IMR-90 (cell line): Measurements from ENCODE around the gene SHOX. TPM values are rescaled to one million over a fixed set of nuclear protein-coding genes. Genes with fewer than 3 reads are reported as not detected.
"Not testable (repeated sequence)": the region's sequence is repeated elsewhere in the genome, so short reads cannot be mapped to it uniquely, and the experiment has no call there.

Source experiments
- ATAC-seq: fragments of 200-7000 bp; cut with Tn5 transposase; 2 replicates; pipeline ENCODE4 v1.9.1; 2020; ENCODE audit warnings: low read depth, mild to moderate bottlenecking, moderate library complexity
- BruUV-seq: library from RNA; stranded (reverse); fragments of 400-500 nt; replicated peaks from 2 replicates; lab custom pipeline; 2021; lab: Mats Ljungman, UMichigan
- CTCF ChIA-PET: fragments of 300-600 bp; formaldehyde crosslinking; extraction: SDS; loops from one replicate; lab custom pipeline; 2021; ENCODE audit warnings: antibody characterized with exemption; lab: Yijun Ruan, JAX
- POLR2A ChIA-PET: fragments of 300-600 bp; sonication (Branson Sonifier 250); formaldehyde crosslinking; loops from one replicate; lab custom pipeline; 2022; ENCODE audit warnings: antibody characterized with exemption; ENCODE audit not compliant: unreplicated experiment; lab: Charles Lee
- DNase-seq: peaks from one replicate; pipeline ENCODE4 v3.0.0; 2013
- H2AFZ ChIP-seq: replicated peaks from 2 replicates; pipeline ENCODE3; 2013; ENCODE audit warnings: low read length, mild to moderate bottlenecking; ENCODE audit not compliant: poor library complexity
- H2AK5ac ChIP-seq: 2 replicates; pipeline ENCODE4 v1.6.1; 2013; ENCODE audit warnings: low read depth, low read length, inconsistent platforms
- H2AK9ac ChIP-seq: replicated peaks from 2 replicates; pipeline ENCODE3; 2013; ENCODE audit warnings: mild to moderate bottlenecking, low read depth, low read length, moderate library complexity; ENCODE audit not compliant: poor library complexity
- H2BK120ac ChIP-seq: 2 replicates; pipeline ENCODE4 v1.6.1; 2013; ENCODE audit warnings: low read depth, low read length, inconsistent platforms
- H2BK15ac ChIP-seq: 3 replicates; pipeline ENCODE4 v1.6.1; 2013; ENCODE audit warnings: low read depth, low read length, inconsistent platforms
- H2BK20ac ChIP-seq: 2 replicates; pipeline ENCODE4 v1.6.1; 2013; ENCODE audit warnings: low read depth, mild to moderate bottlenecking, inconsistent platforms, low read length, moderate library complexity
- H2BK5ac ChIP-seq: 2 replicates; pipeline ENCODE4 v1.6.1; 2013; ENCODE audit warnings: mild to moderate bottlenecking, low read depth, low read length, inconsistent platforms; ENCODE audit not compliant: poor library complexity, severe bottlenecking
- H3K14ac ChIP-seq: replicated peaks from 2 replicates; pipeline ENCODE4 v1.6.1; 2013; ENCODE audit warnings: low read depth, low read length, inconsistent platforms
- H3K18ac ChIP-seq: 2 replicates; pipeline ENCODE4 v1.6.1; 2013; ENCODE audit warnings: low read depth, low read length, control low read depth
- H3K23ac ChIP-seq: 2 replicates; pipeline ENCODE4 v1.6.1; 2013; ENCODE audit warnings: low read depth, low read length, inconsistent platforms
- H3K27ac ChIP-seq: 2 replicates; pipeline ENCODE4 v1.5.1; 2013; ENCODE audit warnings: mild to moderate bottlenecking, control low read depth, low read length; ENCODE audit not compliant: insufficient read depth
- H3K27me3 ChIP-seq: 2 replicates; pipeline ENCODE4 v1.6.1; 2013; ENCODE audit warnings: low read length; ENCODE audit not compliant: control insufficient read depth, insufficient read depth
- H3K36me3 ChIP-seq: 2 replicates; pipeline ENCODE4 v1.6.1; 2013; ENCODE audit warnings: low read length, mixed read lengths; ENCODE audit not compliant: control insufficient read depth, insufficient read depth
- H3K4ac ChIP-seq: 2 replicates; pipeline ENCODE4 v1.6.1; 2013; ENCODE audit warnings: low read depth, low read length, inconsistent platforms
- H3K4me1 ChIP-seq: 2 replicates; pipeline ENCODE4 v1.6.1; 2013; ENCODE audit warnings: low read length, mixed read lengths; ENCODE audit not compliant: control insufficient read depth, insufficient read depth
- H3K4me2 ChIP-seq: 2 replicates; pipeline ENCODE4 v1.6.1; 2013; ENCODE audit warnings: low read depth, mild to moderate bottlenecking, control low read depth, low read length, moderate library complexity
- H3K4me3 ChIP-seq: 2 replicates; pipeline ENCODE4 v1.5.1; 2013; ENCODE audit warnings: low read depth, mild to moderate bottlenecking, control low read depth, low read length, moderate library complexity; ENCODE audit not compliant: insufficient read depth
- H3K56ac ChIP-seq: 2 replicates; pipeline ENCODE4 v1.6.1; 2013; ENCODE audit warnings: low read length, inconsistent platforms; ENCODE audit not compliant: insufficient read depth; ENCODE audit errors: extremely low read depth
- H3K79me1 ChIP-seq, 2 experiments: 2 replicates each; pipeline ENCODE4 v1.6.1; 2013; ENCODE audit warnings: low read length in 2 of 2, inconsistent platforms in 1 of 2, low read depth in 1 of 2
- H3K9ac ChIP-seq: 2 replicates; pipeline ENCODE4 v1.6.1; 2013; ENCODE audit warnings: low read depth, low read length, control low read depth
- H3K9me1 ChIP-seq: 2 replicates; pipeline ENCODE4 v1.6.1; 2013; ENCODE audit warnings: low read length, inconsistent platforms; ENCODE audit not compliant: insufficient read depth
- H3K9me3 ChIP-seq: 2 replicates; pipeline ENCODE4 v1.6.1; 2013; ENCODE audit warnings: low read length; ENCODE audit not compliant: control insufficient read depth, insufficient read depth
- H4K20me1 ChIP-seq: 2 replicates; pipeline ENCODE4 v1.6.1; 2013; ENCODE audit warnings: low read length, inconsistent platforms; ENCODE audit not compliant: insufficient read depth
- H4K5ac ChIP-seq: 2 replicates; pipeline ENCODE4 v1.6.1; 2013; ENCODE audit warnings: mild to moderate bottlenecking, low read depth, low read length, control low read depth
- H4K8ac ChIP-seq, 2 experiments: 2 replicates each; pipeline ENCODE4 v1.6.1; 2013; ENCODE audit warnings: low read depth in 2 of 2, low read length in 2 of 2, control low read depth in 1 of 2, inconsistent platforms in 1 of 2
- H4K91ac ChIP-seq: 2 replicates; pipeline ENCODE4 v1.6.1; 2013; ENCODE audit warnings: low read depth, low read length, inconsistent platforms; ENCODE audit not compliant: insufficient read depth
- ELK1 ChIP-seq: fragments of 150-350 bp; IDR thresholded peaks from 2 replicates; pipeline ENCODE4 v1.6.1; 2016; ENCODE audit warnings: low read depth, mild to moderate bottlenecking, low read length, moderate library complexity, borderline replicate concordance
- MXI1 ChIP-seq: IDR thresholded peaks from 2 replicates; pipeline ENCODE4 v1.6.1; 2012; ENCODE audit warnings: low read depth, mild to moderate bottlenecking, low read length, moderate library complexity, borderline replicate concordance
- NFE2L2 ChIP-seq: fragments of 150-350 bp; IDR thresholded peaks from 2 replicates; pipeline ENCODE4 v1.6.1; 2016; ENCODE audit warnings: low read depth, mild to moderate bottlenecking, low read length
- RAD21 ChIP-seq: IDR thresholded peaks from 2 replicates; pipeline ENCODE4 v1.6.1; 2012; ENCODE audit warnings: low read length, improper control_type of control experiment
- SMC3 ChIP-seq: fragments of 150-350 bp; IDR thresholded peaks from 2 replicates; pipeline ENCODE4 v1.6.1; 2016; ENCODE audit warnings: low read depth, mild to moderate bottlenecking, antibody characterized with exemption, low read length, moderate library complexity
- WGBS, 2 experiments: methylation state at CpG; one replicate each; pipeline versions ENCODE4 v1.1.5 to v1.1.7; 2013; ENCODE audit warnings: missing lambda C conversion rate in 2 of 2; ENCODE audit not compliant: insufficient read length in 1 of 2; ENCODE audit errors: extremely low coverage in 2 of 2; 5-methylcytosine and 5-hydroxymethylcytosine counted together
- dilution Hi-C: fragments of 300-500 bp; cut with HindIII; formaldehyde crosslinking; loops from one replicate; pipeline ENCODE4 v1.14.3; 2018; ENCODE audit warnings: low sequenced_read_pairs; ENCODE audit not compliant: unreplicated experiment
- in situ Hi-C: fragments of 300-500 bp; cut with MboI; formaldehyde crosslinking; loops from 3 replicates; pipeline ENCODE4 v1.14.3; 2019; ENCODE audit warnings: low sequenced_read_pairs, inconsistent platforms, mixed read lengths
- intact Hi-C: fragments of 100-400 bp; cut with micrococcal nuclease; formaldehyde crosslinking; loops from 2 replicates; pipeline ENCODE4 v1.10.0; 2022
- polyA plus RNA-seq, 3 experiments: library from polyadenylated mRNA; depleted of rRNA; stranded (reverse); fragments of >200 nt; gene quantifications; 2 replicates each; pipeline ENCODE4 v1.2.3, GENCODE V29; 2012; ENCODE audit warnings: low replicate concordance in 1 of 3
- total RNA-seq: library from RNA; depleted of rRNA; stranded (reverse); fragments of >200 nt; gene quantifications from 2 replicates; pipeline ENCODE4 v1.2.3, GENCODE V29; 2012

SHOX gene
- total and polyA plus RNA-seq, 2 of the 4 experiments (the other 2 are of a cell fraction) = not detected

DNA sequence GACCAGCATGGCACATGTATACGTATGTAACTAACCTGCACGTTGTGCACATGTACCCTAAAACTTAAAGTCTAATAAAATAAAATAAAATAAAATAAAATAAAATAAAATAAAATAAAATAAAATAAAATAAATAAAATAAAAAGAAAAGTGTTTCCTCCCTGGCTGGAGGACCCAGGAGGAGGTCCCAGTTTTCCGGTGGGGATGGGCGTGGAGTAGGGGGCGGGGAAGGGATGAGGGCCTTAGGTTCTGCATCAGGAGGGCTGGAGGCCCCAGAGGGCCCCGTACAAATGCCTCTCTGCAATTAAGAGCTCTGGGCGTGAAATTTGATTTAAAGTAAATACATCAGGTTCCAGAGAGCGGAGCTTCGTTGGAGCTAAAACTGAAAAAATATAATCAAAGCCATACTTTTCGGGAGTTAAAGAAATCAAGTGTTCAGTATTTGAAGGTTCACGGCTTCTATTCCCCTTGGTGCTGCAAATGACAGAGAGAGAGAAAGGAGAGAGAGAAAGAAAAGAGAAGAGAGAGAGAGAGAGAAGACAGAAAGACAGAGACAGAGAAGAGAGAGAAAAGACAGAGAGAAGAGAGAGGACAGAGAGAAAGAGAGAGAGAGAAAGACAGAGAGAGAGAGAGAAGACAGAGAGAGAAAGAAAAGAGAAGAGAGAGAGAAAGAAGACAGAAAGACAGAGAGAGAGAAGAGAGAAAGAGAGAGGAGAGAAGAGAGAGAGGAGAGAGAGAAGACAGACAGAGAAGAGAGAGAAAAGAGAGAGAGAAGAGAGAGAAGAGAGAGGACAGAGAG, 8.7 kb upstream of the SHOX start:
- CTCF ChIA-PET = no interaction called here
- in situ Hi-C loops = no loop called here
- H3K27ac ChIP-seq = no peak overlapping the region

GRCh38 chrX:622802-623201, 7.8 kb upstream of the SHOX start:
- H3K18ac ChIP-seq, H3K9me3 ChIP-seq, H2BK120ac ChIP-seq, ATAC-seq, H4K20me1 ChIP-seq, in situ Hi-C loops, CTCF ChIA-PET, H2AFZ ChIP-seq, H2BK15ac ChIP-seq, H2BK20ac ChIP-seq, H2AK9ac ChIP-seq, H3K23ac ChIP-seq, H3K56ac ChIP-seq, H3K9me1 ChIP-seq, H2BK5ac ChIP-seq, DNase-seq, H3K4me1 ChIP-seq, H3K14ac ChIP-seq, H2AK5ac ChIP-seq, H3K27me3 ChIP-seq, POLR2A ChIA-PET, H3K4me3 ChIP-seq, H4K5ac ChIP-seq, H3K27ac ChIP-seq, intact Hi-C loops, H4K91ac ChIP-seq, H3K4me2 ChIP-seq, H3K36me3 ChIP-seq, BruUV-seq, H4K8ac ChIP-seq, H3K4ac ChIP-seq, H3K79me1 ChIP-seq, dilution Hi-C loops, H3K9ac ChIP-seq: not testable (repeated sequence)
- 60% methylated on average over 1 of the region's 3 CpGs; no CpG with 5 or more reads in 1 of the 2 experiments for WGBS, 2 experiments

More for the DNA sequence above, 8.7 kb upstream of the SHOX start:
- Histone ChIP-seq H2AFZ (no peak overlapping the region), H3K4ac (no peak overlapping the region), H3K4me1 (no peaks in the 10 kb centered on the region), H4K8ac (no peak overlapping the region), H2BK120ac (no peak overlapping the region), H3K18ac (no peak overlapping the region), H3K9ac (no peak overlapping the region), H4K5ac (no peak overlapping the region), H3K36me3 (no peaks in the 10 kb centered on the region), H4K20me1 (no peaks in the 10 kb centered on the region), H2BK20ac (no peak overlapping the region), H3K79me1 (no peaks in the 10 kb centered on the region), H2BK15ac (no peak overlapping the region), H3K56ac (no peak overlapping the region), H4K91ac (no peak overlapping the region), H3K27me3 (no peaks in the 10 kb centered on the region), H3K4me3 (no peak overlapping the region), H3K4me2 (no peak overlapping the region), H3K14ac (no peak overlapping the region), H3K9me1 (no peaks in the 10 kb centered on the region), H2AK9ac (no peak overlapping the region), H2BK5ac (no peak overlapping the region), H3K9me3 (peaks cover 2% of the 10 kb centered on the region; the same call in 1 of the 2 replicates), H2AK5ac (no peak overlapping the region), H3K23ac (no peak overlapping the region)
- POLR2A ChIA-PET = no interaction called here
- no TSS peak for BruUV-seq
- no CpG with 5 or more reads among the region's 11 CpGs for WGBS, 2 experiments
- intact Hi-C loops = no loop called here
- DNase-seq (no peak), ATAC-seq (no peak)
- no peak for TF ChIP-seq SMC3
- TF ChIP-seq MXI1 = no peak
- TF ChIP-seq ELK1 = no peak
- no peak for TF ChIP-seq RAD21
- TF ChIP-seq NFE2L2 = no peak
- dilution Hi-C loops = no loop called here
